IMR-90 (cell line): ENCODE data around the gene DOCK1. TPM values are rescaled to one million over a fixed set of nuclear protein-coding genes. Genes with fewer than 3 reads are reported as not detected.

Source experiments
- ATAC-seq: fragments of 200-7000 bp; cut with Tn5 transposase; 2 replicates; pipeline ENCODE4 v1.9.1; 2020; ENCODE audit warnings: low read depth, mild to moderate bottlenecking, moderate library complexity
- BruUV-seq: library from RNA; stranded (reverse); fragments of 400-500 nt; replicated peaks from 2 replicates; lab custom pipeline; 2021; lab: Mats Ljungman, UMichigan
- CTCF ChIA-PET: fragments of 300-600 bp; formaldehyde crosslinking; extraction: SDS; loops from one replicate; lab custom pipeline; 2021; ENCODE audit warnings: antibody characterized with exemption; lab: Yijun Ruan, JAX
- POLR2A ChIA-PET: fragments of 300-600 bp; sonication (Branson Sonifier 250); formaldehyde crosslinking; loops from one replicate; lab custom pipeline; 2022; ENCODE audit warnings: antibody characterized with exemption; ENCODE audit not compliant: unreplicated experiment; lab: Charles Lee
- DNase-seq: peaks from one replicate; pipeline ENCODE4 v3.0.0; 2013
- H2AFZ ChIP-seq: replicated peaks from 2 replicates; pipeline ENCODE3; 2013; ENCODE audit warnings: low read length, mild to moderate bottlenecking; ENCODE audit not compliant: poor library complexity
- H2AK5ac ChIP-seq: 2 replicates; pipeline ENCODE4 v1.6.1; 2013; ENCODE audit warnings: low read depth, low read length, inconsistent platforms
- H2AK9ac ChIP-seq: replicated peaks from 2 replicates; pipeline ENCODE3; 2013; ENCODE audit warnings: mild to moderate bottlenecking, low read depth, low read length, moderate library complexity; ENCODE audit not compliant: poor library complexity
- H2BK120ac ChIP-seq: 2 replicates; pipeline ENCODE4 v1.6.1; 2013; ENCODE audit warnings: low read depth, low read length, inconsistent platforms
- H2BK15ac ChIP-seq: 3 replicates; pipeline ENCODE4 v1.6.1; 2013; ENCODE audit warnings: low read depth, low read length, inconsistent platforms
- H2BK20ac ChIP-seq: 2 replicates; pipeline ENCODE4 v1.6.1; 2013; ENCODE audit warnings: low read depth, mild to moderate bottlenecking, inconsistent platforms, low read length, moderate library complexity
- H2BK5ac ChIP-seq: 2 replicates; pipeline ENCODE4 v1.6.1; 2013; ENCODE audit warnings: mild to moderate bottlenecking, low read depth, low read length, inconsistent platforms; ENCODE audit not compliant: poor library complexity, severe bottlenecking
- H3K14ac ChIP-seq: replicated peaks from 2 replicates; pipeline ENCODE4 v1.6.1; 2013; ENCODE audit warnings: low read depth, low read length, inconsistent platforms
- H3K18ac ChIP-seq: 2 replicates; pipeline ENCODE4 v1.6.1; 2013; ENCODE audit warnings: low read depth, low read length, control low read depth
- H3K23ac ChIP-seq: 2 replicates; pipeline ENCODE4 v1.6.1; 2013; ENCODE audit warnings: low read depth, low read length, inconsistent platforms
- H3K27ac ChIP-seq: 2 replicates; pipeline ENCODE4 v1.5.1; 2013; ENCODE audit warnings: mild to moderate bottlenecking, control low read depth, low read length; ENCODE audit not compliant: insufficient read depth
- H3K27me3 ChIP-seq: 2 replicates; pipeline ENCODE4 v1.6.1; 2013; ENCODE audit warnings: low read length; ENCODE audit not compliant: control insufficient read depth, insufficient read depth
- H3K36me3 ChIP-seq: 2 replicates; pipeline ENCODE4 v1.6.1; 2013; ENCODE audit warnings: low read length, mixed read lengths; ENCODE audit not compliant: control insufficient read depth, insufficient read depth
- H3K4ac ChIP-seq: 2 replicates; pipeline ENCODE4 v1.6.1; 2013; ENCODE audit warnings: low read depth, low read length, inconsistent platforms
- H3K4me1 ChIP-seq: 2 replicates; pipeline ENCODE4 v1.6.1; 2013; ENCODE audit warnings: low read length, mixed read lengths; ENCODE audit not compliant: control insufficient read depth, insufficient read depth
- H3K4me2 ChIP-seq: 2 replicates; pipeline ENCODE4 v1.6.1; 2013; ENCODE audit warnings: low read depth, mild to moderate bottlenecking, control low read depth, low read length, moderate library complexity
- H3K4me3 ChIP-seq: 2 replicates; pipeline ENCODE4 v1.5.1; 2013; ENCODE audit warnings: low read depth, mild to moderate bottlenecking, control low read depth, low read length, moderate library complexity; ENCODE audit not compliant: insufficient read depth
- H3K56ac ChIP-seq: 2 replicates; pipeline ENCODE4 v1.6.1; 2013; ENCODE audit warnings: low read length, inconsistent platforms; ENCODE audit not compliant: insufficient read depth; ENCODE audit errors: extremely low read depth
- H3K79me1 ChIP-seq, 2 experiments: 2 replicates each; pipeline ENCODE4 v1.6.1; 2013; ENCODE audit warnings: low read length in 2 of 2, inconsistent platforms in 1 of 2, low read depth in 1 of 2
- H3K9ac ChIP-seq: 2 replicates; pipeline ENCODE4 v1.6.1; 2013; ENCODE audit warnings: low read depth, low read length, control low read depth
- H3K9me1 ChIP-seq: 2 replicates; pipeline ENCODE4 v1.6.1; 2013; ENCODE audit warnings: low read length, inconsistent platforms; ENCODE audit not compliant: insufficient read depth
- H3K9me3 ChIP-seq: 2 replicates; pipeline ENCODE4 v1.6.1; 2013; ENCODE audit warnings: low read length; ENCODE audit not compliant: control insufficient read depth, insufficient read depth
- H4K20me1 ChIP-seq: 2 replicates; pipeline ENCODE4 v1.6.1; 2013; ENCODE audit warnings: low read length, inconsistent platforms; ENCODE audit not compliant: insufficient read depth
- H4K5ac ChIP-seq: 2 replicates; pipeline ENCODE4 v1.6.1; 2013; ENCODE audit warnings: mild to moderate bottlenecking, low read depth, low read length, control low read depth
- H4K8ac ChIP-seq, 2 experiments: 2 replicates each; pipeline ENCODE4 v1.6.1; 2013; ENCODE audit warnings: low read depth in 2 of 2, low read length in 2 of 2, control low read depth in 1 of 2, inconsistent platforms in 1 of 2
- H4K91ac ChIP-seq: 2 replicates; pipeline ENCODE4 v1.6.1; 2013; ENCODE audit warnings: low read depth, low read length, inconsistent platforms; ENCODE audit not compliant: insufficient read depth
- MAFK ChIP-seq: IDR thresholded peaks from 2 replicates; pipeline ENCODE4 v1.6.1; 2012; ENCODE audit warnings: low read depth, low read length, improper control_type of control experiment
- RFX5 ChIP-seq: IDR thresholded peaks from 2 replicates; pipeline ENCODE4 v1.8.0; 2012; ENCODE audit warnings: low read depth, mild to moderate bottlenecking, low read length, moderate library complexity
- WGBS, 2 experiments: methylation state at CpG; one replicate each; pipeline versions ENCODE4 v1.1.5 to v1.1.7; 2013; ENCODE audit warnings: missing lambda C conversion rate in 2 of 2; ENCODE audit not compliant: insufficient read length in 1 of 2; ENCODE audit errors: extremely low coverage in 2 of 2; 5-methylcytosine and 5-hydroxymethylcytosine counted together
- dilution Hi-C: fragments of 300-500 bp; cut with HindIII; formaldehyde crosslinking; loops from one replicate; pipeline ENCODE4 v1.14.3; 2018; ENCODE audit warnings: low sequenced_read_pairs; ENCODE audit not compliant: unreplicated experiment
- in situ Hi-C: fragments of 300-500 bp; cut with MboI; formaldehyde crosslinking; loops from 3 replicates; pipeline ENCODE4 v1.14.3; 2019; ENCODE audit warnings: low sequenced_read_pairs, inconsistent platforms, mixed read lengths
- intact Hi-C: fragments of 100-400 bp; cut with micrococcal nuclease; formaldehyde crosslinking; loops from 2 replicates; pipeline ENCODE4 v1.10.0; 2022
- polyA plus RNA-seq, 3 experiments: library from polyadenylated mRNA; depleted of rRNA; stranded (reverse); fragments of >200 nt; gene quantifications; 2 replicates each; pipeline ENCODE4 v1.2.3, GENCODE V29; 2012; ENCODE audit warnings: low replicate concordance in 1 of 3
- total RNA-seq: library from RNA; depleted of rRNA; stranded (reverse); fragments of >200 nt; gene quantifications from 2 replicates; pipeline ENCODE4 v1.2.3, GENCODE V29; 2012

The DOCK1 gene
- total and polyA plus RNA-seq, 2 of the 4 experiments (the other 2 are of a cell fraction), result 28.2 to 71.0 TPM

- Histone ChIP-seq H3K27me3 (no peaks in the 10 kb centered on the region), H2AK9ac (no peak overlapping the region), H3K9ac (no peak overlapping the region), H3K36me3 (peaks cover 30% of the 10 kb centered on the region), H3K4me3 (no peak overlapping the region), H3K4me1 (peaks cover 10% of the 10 kb centered on the region), H3K4ac (no peak overlapping the region), H3K9me3 (no peaks in the 10 kb centered on the region), H2BK120ac (no peak overlapping the region), H3K79me1 (peaks cover 15 to 49% of the 10 kb centered on the region in 2 experiments; a peak in 3 of 4 replicates), H2AK5ac (no peak overlapping the region), H3K27ac (no peak overlapping the region), H3K18ac (peak overlapping the region; percentile 62; the same call in 1 of the 2 replicates), H2BK15ac (no peak overlapping the region), H2BK5ac (no peak overlapping the region), H4K8ac (no peak overlapping the region), H3K56ac (no peak overlapping the region), H2BK20ac (no peak overlapping the region), H3K23ac (no peak overlapping the region), H2AFZ (no peak overlapping the region), H4K20me1 (peaks cover 10% of the 10 kb centered on the region), H3K4me2 (peak overlapping the region; percentile 56; the same call in 1 of the 2 replicates), H3K9me1 (peaks cover 12% of the 10 kb centered on the region), H4K91ac (no peak overlapping the region), H4K5ac (no peak overlapping the region), H3K14ac (no peak overlapping the region)
- intact Hi-C loops, result no loop called here
- TF ChIP-seq RFX5, result no peak
- peak; percentile 50 for TF ChIP-seq MAFK
- DNase-seq (peak; percentile 34), ATAC-seq (peak; percentile 88)
- in situ Hi-C loops, result no loop called here
- 100% methylated on average over 1 of the region's 7 CpGs; no CpG with 5 or more reads in 1 of the 2 experiments for WGBS, 2 experiments
- ChIA-PET CTCF (no interaction called here), POLR2A (interaction anchor here (0.6 kb wide), 1 partner anchor 242 kb away, joined by 4 read pairs; no protein-coding TSS in a partner anchor)
- no TSS peak for BruUV-seq
- dilution Hi-C loops, result no loop called here
Measured at GRCh38 chr10:127046975-127047877, 142.0 kb downstream of the DOCK1 start.
